Neuron (in vitro differentiated cells): ENCODE data around the gene AGFG1.

Source experiments
- H2AFZ ChIP-seq: one replicate; pipeline ENCODE4 v1.6.1; 2013; ENCODE audit warnings: low read depth, mild to moderate bottlenecking, inconsistent platforms, low read length, moderate library complexity
- H3K27me3 ChIP-seq: one replicate; pipeline ENCODE4 v1.6.1; 2013; ENCODE audit warnings: low read length; ENCODE audit not compliant: insufficient read depth
- H3K36me3 ChIP-seq: one replicate; pipeline ENCODE4 v1.6.1; 2013; ENCODE audit warnings: low read length; ENCODE audit not compliant: insufficient read depth
- H3K4me1 ChIP-seq: one replicate; pipeline ENCODE4 v1.6.1; 2013; ENCODE audit warnings: low read length; ENCODE audit not compliant: insufficient read depth
- H3K4me3 ChIP-seq: 2 replicates; pipeline ENCODE4 v1.5.1; 2013; ENCODE audit warnings: mild to moderate bottlenecking, low read length, moderate library complexity
- H3K9me3 ChIP-seq: one replicate; pipeline ENCODE4 v1.6.1; 2013; ENCODE audit warnings: low read length

Gene AGFG1

GRCh38 chr2:227466887-227467600, 4.9 kb upstream of the AGFG1 start:
- Histone ChIP-seq H3K36me3 (no peaks in the 10 kb centered on the region), H3K27me3 (no peaks in the 10 kb centered on the region), H3K4me1 (peaks cover 5% of the 10 kb centered on the region), H2AFZ (no peak overlapping the region), H3K4me3 (no peak overlapping the region), H3K9me3 (no peaks in the 10 kb centered on the region)

- H2AFZ ChIP-seq = no peak overlapping the region
- no peaks in the 10 kb centered on the region for H3K36me3 ChIP-seq
- no peaks in the 10 kb centered on the region for H3K9me3 ChIP-seq
- H3K4me1 ChIP-seq = peaks cover 15% of the 10 kb centered on the region
- H3K27me3 ChIP-seq = no peaks in the 10 kb centered on the region
- H3K4me3 ChIP-seq = no peak overlapping the region
Measured at GRCh38 chr2:227471412-227471811, 544 bp upstream of the AGFG1 start.

- peak overlapping the region; percentile 100 for H3K4me3 ChIP-seq
- no peak overlapping the region for H2AFZ ChIP-seq
- H3K36me3 ChIP-seq = no peaks in the 10 kb centered on the region
- peaks cover 15% of the 10 kb centered on the region for H3K4me1 ChIP-seq
- no peaks in the 10 kb centered on the region for H3K27me3 ChIP-seq
- H3K9me3 ChIP-seq = no peaks in the 10 kb centered on the region
Measured at GRCh38 chr2:227472265-227473121, 537 bp downstream of the AGFG1 start.

- peak overlapping the region; percentile 100 for H3K4me3 ChIP-seq
- no peaks in the 10 kb centered on the region for H3K9me3 ChIP-seq
- H2AFZ ChIP-seq = no peak overlapping the region
- H3K27me3 ChIP-seq = no peaks in the 10 kb centered on the region
- H3K4me1 ChIP-seq = peaks cover 15% of the 10 kb centered on the region
- H3K36me3 ChIP-seq = no peaks in the 10 kb centered on the region
Measured at GRCh38 chr2:227473122-227473461, 1.1 kb downstream of the AGFG1 start.

- peaks cover 15% of the 10 kb centered on the region for H3K4me1 ChIP-seq
- no peaks in the 10 kb centered on the region for H3K27me3 ChIP-seq
- no peaks in the 10 kb centered on the region for H3K36me3 ChIP-seq
- no peaks in the 10 kb centered on the region for H3K9me3 ChIP-seq
- peak overlapping the region; percentile 100 for H3K4me3 ChIP-seq
- H2AFZ ChIP-seq = no peak overlapping the region
Measured at GRCh38 chr2:227473806-227474205, 1.9 kb downstream of the AGFG1 start.

- H3K4me3 ChIP-seq = peak overlapping the region; percentile 100
- H3K4me1 ChIP-seq = peaks cover 15% of the 10 kb centered on the region
- no peaks in the 10 kb centered on the region for H3K36me3 ChIP-seq
- no peak overlapping the region for H2AFZ ChIP-seq
- no peaks in the 10 kb centered on the region for H3K9me3 ChIP-seq
- H3K27me3 ChIP-seq = no peaks in the 10 kb centered on the region
Measured at GRCh38 chr2:227474410-227474809, 2.5 kb downstream of the AGFG1 start.

GRCh38 chr2:227477291-227477690, 5.3 kb downstream of the AGFG1 start:
- Histone ChIP-seq H3K36me3 (no peaks in the 10 kb centered on the region), H3K4me3 (no peak overlapping the region), H3K4me1 (peaks cover 15% of the 10 kb centered on the region), H3K27me3 (no peaks in the 10 kb centered on the region), H2AFZ (no peak overlapping the region), H3K9me3 (no peaks in the 10 kb centered on the region)

GRCh38 chr2:227479865-227480475, 8.0 kb downstream of the AGFG1 start:
- Histone ChIP-seq H2AFZ (no peak overlapping the region), H3K36me3 (no peaks in the 10 kb centered on the region), H3K4me3 (no peak overlapping the region), H3K4me1 (no peaks in the 10 kb centered on the region), H3K27me3 (no peaks in the 10 kb centered on the region), H3K9me3 (no peaks in the 10 kb centered on the region)

- Histone ChIP-seq H2AFZ (no peak overlapping the region), H3K4me1 (no peaks in the 10 kb centered on the region), H3K9me3 (no peaks in the 10 kb centered on the region), H3K27me3 (no peaks in the 10 kb centered on the region), H3K4me3 (no peak overlapping the region), H3K36me3 (no peaks in the 10 kb centered on the region)
Measured at GRCh38 chr2:227480528-227480927, 8.6 kb downstream of the AGFG1 start.

- Histone ChIP-seq H3K9me3 (no peaks in the 10 kb centered on the region), H3K4me3 (no peak overlapping the region), H3K36me3 (no peaks in the 10 kb centered on the region), H2AFZ (no peak overlapping the region), H3K4me1 (no peaks in the 10 kb centered on the region), H3K27me3 (no peaks in the 10 kb centered on the region)
Measured at GRCh38 chr2:227482638-227483340, 10.8 kb downstream of the AGFG1 start.

- Histone ChIP-seq H3K9me3 (no peaks in the 10 kb centered on the region), H2AFZ (no peak overlapping the region), H3K4me1 (no peaks in the 10 kb centered on the region), H3K4me3 (no peak overlapping the region), H3K36me3 (no peaks in the 10 kb centered on the region), H3K27me3 (no peaks in the 10 kb centered on the region)
Measured at GRCh38 chr2:227485429-227485828, 13.5 kb downstream of the AGFG1 start.

GRCh38 chr2:227486688-227487087, 14.7 kb downstream of the AGFG1 start:
- H3K4me1 ChIP-seq = no peaks in the 10 kb centered on the region
- no peak overlapping the region for H2AFZ ChIP-seq

GRCh38 chr2:227488045-227488444, 16.1 kb downstream of the AGFG1 start:
- H3K4me3 ChIP-seq = no peak overlapping the region
- H3K27me3 ChIP-seq = no peaks in the 10 kb centered on the region
- H3K9me3 ChIP-seq = no peaks in the 10 kb centered on the region
- H3K4me1 ChIP-seq = no peaks in the 10 kb centered on the region
- peaks cover 3% of the 10 kb centered on the region for H3K36me3 ChIP-seq
- H2AFZ ChIP-seq = no peak overlapping the region

More at GRCh38 chr2:227486688-227487087, 14.7 kb downstream of the AGFG1 start:
- H3K36me3 ChIP-seq = no peaks in the 10 kb centered on the region
- no peaks in the 10 kb centered on the region for H3K9me3 ChIP-seq
- no peak overlapping the region for H3K4me3 ChIP-seq
- H3K27me3 ChIP-seq = no peaks in the 10 kb centered on the region
